Activated CD8-positive, alpha-beta T cell treated with anti-CD3 and anti-CD28 coated beads for 36 hours (primary cell): ENCODE data around the gene ATAD2B. TPM values are rescaled to one million over a fixed set of nuclear protein-coding genes. Genes with fewer than 3 reads are reported as not detected.

Experiments used
- ATAC-seq: fragments of 200-7000 bp; cut with Tn5 transposase; one replicate; pipeline ENCODE4 v1.10.0; 2021; ENCODE audit warnings: mild to moderate bottlenecking, moderate library complexity
- CTCF ChIA-PET: fragments of 350-600 bp; sonication (Branson Sonifier 250); formaldehyde crosslinking; loops from one replicate; lab custom pipeline; 2021; ENCODE audit warnings: antibody characterized with exemption; lab: Charles Lee
- POLR2A ChIA-PET: fragments of 350-600 bp; sonication (Branson Sonifier 250); formaldehyde crosslinking; loops from one replicate; lab custom pipeline; 2021; ENCODE audit warnings: antibody characterized with exemption; lab: Charles Lee
- DNase-seq: peaks from one replicate; pipeline ENCODE4 v3.0.0-alpha.2; 2020
- H3K27ac Mint-ChIP-seq: one replicate; pipeline ENCODE4 v1.8.0; 2021; ENCODE audit warnings: mild to moderate bottlenecking, mixed read lengths
- H3K27me3 Mint-ChIP-seq: one replicate; pipeline ENCODE4 v1.8.0; 2021; ENCODE audit warnings: mixed read lengths
- H3K36me3 Mint-ChIP-seq: one replicate; pipeline ENCODE4 v1.8.0; 2021; ENCODE audit warnings: low read depth, mixed read lengths
- H3K4me1 Mint-ChIP-seq: one replicate; pipeline ENCODE4 v1.8.0; 2021; ENCODE audit warnings: low read depth, mixed read lengths
- H3K4me3 Mint-ChIP-seq: one replicate; pipeline ENCODE4 v1.8.0; 2021; ENCODE audit warnings: mild to moderate bottlenecking, moderate library complexity, mixed read lengths
- H3K9me3 Mint-ChIP-seq: one replicate; pipeline ENCODE4 v1.8.0; 2021; ENCODE audit warnings: mixed read lengths
- intact Hi-C: fragments of 100-400 bp; cut with micrococcal nuclease; formaldehyde crosslinking; loops from one replicate; pipeline ENCODE4 v1.10.0; 2022
- total RNA-seq, 2 experiments: library from RNA; stranded (reverse); gene quantifications; one replicate each; pipeline ENCODE4 v1.2.3, GENCODE V29; 2021
- TF ChIP-seq, protein P1 (sequence below): fragments of 200-600 bp; IDR thresholded peaks from one replicate; pipeline ENCODE4 v1.8.0; 2022; ENCODE audit warnings: antibody characterized with exemption, mild to moderate bottlenecking

Gene ATAD2B
- total RNA-seq, 2 experiments from 2014 or later, result 12.5 to 13.2 TPM

DNA sequence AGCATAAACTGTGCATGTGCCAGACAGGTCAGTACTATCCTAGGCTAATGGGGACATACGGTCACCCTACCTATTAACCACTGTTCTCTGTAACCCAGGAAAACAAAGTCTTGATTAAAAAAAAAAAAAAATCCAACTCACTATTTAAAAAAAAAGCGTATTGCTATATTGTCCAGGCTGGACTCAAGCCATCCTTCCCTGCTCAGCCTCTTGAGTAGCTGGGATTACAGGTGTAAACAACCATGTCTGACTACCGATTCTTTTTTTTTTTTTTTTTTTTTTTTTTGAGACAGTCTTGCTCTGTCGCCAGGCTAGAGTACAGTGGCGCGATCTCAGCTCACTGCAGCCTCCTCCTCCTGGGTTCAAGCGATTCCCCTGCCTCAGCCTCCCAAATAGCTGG is 11.6 kb downstream of the ATAD2B start:
- intact Hi-C loops, result loop anchor here (10.0 kb wide), 1 partner anchor 91 kb away; no protein-coding TSS in a partner anchor
- CTCF ChIA-PET, result interaction anchor here (1.3 to 1.5 kb wide), 3 partner anchors 10 to 95 kb away, joined by 3 to 7 read pairs (median 5); partner anchors contain the start of gene ATAD2B
- Mint-ChIP-seq H3K27ac (no peak overlapping the region), H3K27me3 (no peaks in the 10 kb centered on the region), H3K36me3 (peaks cover 2% of the 10 kb centered on the region), H3K9me3 (no peaks in the 10 kb centered on the region), H3K4me3 (no peak overlapping the region), H3K4me1 (peaks cover 46% of the 10 kb centered on the region)
- POLR2A ChIA-PET, result interaction anchor here (0.6 to 1.5 kb wide), 2 partner anchors 9 to 11 kb away, joined by 3 to 5 read pairs; no protein-coding TSS in a partner anchor
- TF ChIP-seq, protein P1, sequence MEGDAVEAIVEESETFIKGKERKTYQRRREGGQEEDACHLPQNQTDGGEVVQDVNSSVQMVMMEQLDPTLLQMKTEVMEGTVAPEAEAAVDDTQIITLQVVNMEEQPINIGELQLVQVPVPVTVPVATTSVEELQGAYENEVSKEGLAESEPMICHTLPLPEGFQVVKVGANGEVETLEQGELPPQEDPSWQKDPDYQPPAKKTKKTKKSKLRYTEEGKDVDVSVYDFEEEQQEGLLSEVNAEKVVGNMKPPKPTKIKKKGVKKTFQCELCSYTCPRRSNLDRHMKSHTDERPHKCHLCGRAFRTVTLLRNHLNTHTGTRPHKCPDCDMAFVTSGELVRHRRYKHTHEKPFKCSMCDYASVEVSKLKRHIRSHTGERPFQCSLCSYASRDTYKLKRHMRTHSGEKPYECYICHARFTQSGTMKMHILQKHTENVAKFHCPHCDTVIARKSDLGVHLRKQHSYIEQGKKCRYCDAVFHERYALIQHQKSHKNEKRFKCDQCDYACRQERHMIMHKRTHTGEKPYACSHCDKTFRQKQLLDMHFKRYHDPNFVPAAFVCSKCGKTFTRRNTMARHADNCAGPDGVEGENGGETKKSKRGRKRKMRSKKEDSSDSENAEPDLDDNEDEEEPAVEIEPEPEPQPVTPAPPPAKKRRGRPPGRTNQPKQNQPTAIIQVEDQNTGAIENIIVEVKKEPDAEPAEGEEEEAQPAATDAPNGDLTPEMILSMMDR, result no peak
- ATAC-seq, result no peak
- DNase-seq, result no peak

DNA sequence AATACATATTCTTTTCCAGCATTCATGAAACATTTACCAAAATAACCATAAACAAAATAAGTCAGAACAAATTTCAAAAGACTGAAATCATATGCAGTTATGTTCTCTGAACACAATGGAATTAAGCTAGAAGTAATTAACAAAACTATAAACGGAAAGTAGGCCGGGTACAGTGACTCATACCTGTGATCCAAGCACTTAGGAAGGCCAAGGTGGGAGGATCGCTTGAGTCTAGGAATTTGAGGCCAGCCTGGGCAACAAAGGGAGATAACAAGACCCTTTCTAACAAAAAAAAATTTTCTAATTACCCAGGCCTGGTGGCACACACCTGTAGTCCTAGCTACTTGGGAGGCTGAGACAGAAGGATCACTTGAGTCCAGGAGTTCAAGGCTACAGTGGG is 14.9 kb downstream of the ATAD2B start:
- intact Hi-C loops, result loop anchor here (10.0 kb wide), 1 partner anchor 87 kb away; no protein-coding TSS in a partner anchor
- Mint-ChIP-seq H3K9me3 (peaks cover 1% of the 10 kb centered on the region), H3K4me1 (peaks cover 28% of the 10 kb centered on the region), H3K27ac (no peak overlapping the region), H3K27me3 (no peaks in the 10 kb centered on the region), H3K4me3 (no peak overlapping the region), H3K36me3 (peaks cover 2% of the 10 kb centered on the region)
- TF ChIP-seq, protein P1, result no peak
- ChIA-PET CTCF (no interaction called here), POLR2A (interaction anchor here (1.5 kb wide), 1 partner anchor 13 kb away, joined by 5 read pairs; no protein-coding TSS in a partner anchor)
- ATAC-seq (no peak), DNase-seq (no peak)

DNA sequence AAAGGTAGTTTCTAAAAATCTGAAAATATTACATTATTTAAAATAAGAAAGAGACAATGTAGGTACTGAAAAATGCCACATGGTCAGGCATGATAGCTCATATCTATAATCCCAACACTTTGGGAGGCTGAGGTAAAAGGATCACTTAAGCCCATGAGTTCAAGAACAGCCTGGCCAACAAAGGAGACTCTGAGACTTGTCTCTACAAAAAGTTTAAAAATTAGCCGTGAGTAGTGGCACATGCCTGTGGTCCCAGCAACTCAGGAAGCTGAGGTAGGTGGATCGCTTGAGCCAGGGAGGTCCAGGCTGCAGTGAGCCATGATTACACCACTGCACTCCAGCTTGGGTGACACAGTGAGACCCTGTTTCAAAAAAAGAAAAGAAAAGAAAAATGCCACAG is 21.8 kb downstream of the ATAD2B start:
- TF ChIP-seq, protein P1, result no peak
- ChIA-PET POLR2A (interaction anchor here (0.9 to 1.5 kb wide), 4 partner anchors 13 to 179 kb away, joined by 3 to 5 read pairs (median 3); no protein-coding TSS in a partner anchor), CTCF (interaction anchor here (0.9 to 1.1 kb wide), 2 partner anchors 20 to 21 kb away, joined by 3 read pairs; no protein-coding TSS in a partner anchor)
- H3K4me1 Mint-ChIP-seq, result peaks cover 44% of the 10 kb centered on the region
- peak; percentile 13 for ATAC-seq
- peaks cover 1% of the 10 kb centered on the region for H3K9me3 Mint-ChIP-seq
- no peaks in the 10 kb centered on the region for H3K27me3 Mint-ChIP-seq
- intact Hi-C loops, result no loop called here
- H3K27ac Mint-ChIP-seq, result no peak overlapping the region
- DNase-seq, result no peak
- H3K36me3 Mint-ChIP-seq, result no peaks in the 10 kb centered on the region
- H3K4me3 Mint-ChIP-seq, result no peak overlapping the region

DNA sequence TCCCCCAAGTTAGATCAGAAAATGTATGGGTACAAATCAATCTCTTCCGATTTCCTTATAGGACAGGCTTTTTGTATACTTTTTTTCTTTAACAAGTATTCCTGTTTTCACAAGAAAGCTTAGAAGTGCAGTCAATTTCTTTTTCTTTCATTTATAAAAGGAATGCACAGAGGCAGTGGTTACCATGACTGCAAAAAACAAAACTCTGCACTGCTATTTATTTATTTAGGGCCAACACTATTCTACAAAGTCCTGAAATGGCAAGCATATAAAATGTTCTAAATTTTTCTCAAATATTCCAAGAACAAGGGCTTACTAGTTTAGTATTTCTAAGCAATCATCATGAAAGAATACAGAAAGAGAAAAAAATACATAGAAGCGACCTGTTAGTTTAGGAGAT is 22.2 kb downstream of the ATAD2B start:
- CTCF ChIA-PET, result no interaction called here

DNA sequence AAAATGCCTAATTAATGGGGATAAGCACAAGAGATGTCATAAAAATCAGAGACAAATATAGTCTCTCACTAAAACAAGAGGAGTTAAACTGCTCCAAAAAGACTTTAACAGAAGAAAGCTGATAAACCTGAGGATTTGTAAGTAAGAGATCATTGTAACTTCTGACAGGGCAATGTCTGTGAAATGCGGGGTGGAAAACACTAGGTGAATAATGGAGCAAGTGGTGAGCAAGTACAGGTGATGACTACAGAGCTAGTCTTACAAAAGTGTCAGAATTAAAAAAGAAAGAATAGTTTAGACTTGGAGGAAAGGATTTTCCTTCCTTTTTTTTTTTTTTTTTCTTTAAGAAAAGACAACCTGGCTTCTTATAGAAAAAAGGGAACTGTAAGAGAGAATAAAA is 22.7 kb downstream of the ATAD2B start:
- POLR2A ChIA-PET, result interaction anchor here (0.6 to 1.5 kb wide), 4 partner anchors 14 to 217 kb away, joined by 3 to 5 read pairs (median 3); no protein-coding TSS in a partner anchor
- Mint-ChIP-seq H3K4me1 (peaks cover 44% of the 10 kb centered on the region), H3K4me3 (no peak overlapping the region), H3K36me3 (no peaks in the 10 kb centered on the region), H3K27ac (no peak overlapping the region), H3K27me3 (no peaks in the 10 kb centered on the region), H3K9me3 (peaks cover 1% of the 10 kb centered on the region)
- ATAC-seq (no peak), DNase-seq (no peak)
- CTCF ChIA-PET, result no interaction called here
- TF ChIP-seq, protein P1, result no peak
- intact Hi-C loops, result no loop called here

More for the DNA sequence above, 22.2 kb downstream of the ATAD2B start:
- Mint-ChIP-seq H3K4me1 (peaks cover 44% of the 10 kb centered on the region), H3K4me3 (no peak overlapping the region), H3K27ac (no peak overlapping the region), H3K27me3 (no peaks in the 10 kb centered on the region), H3K9me3 (peaks cover 1% of the 10 kb centered on the region), H3K36me3 (no peaks in the 10 kb centered on the region)
- DNase-seq (no peak), ATAC-seq (no peak)
- TF ChIP-seq, protein P1, result no peak
- POLR2A ChIA-PET, result interaction anchor here (0.6 to 1.5 kb wide), 5 partner anchors 13 to 217 kb away, joined by 3 to 5 read pairs (median 3); no protein-coding TSS in a partner anchor
- intact Hi-C loops, result no loop called here
